Endothelial cell of umbilical vein (primary cell): ENCODE measurements around the gene PTGFR. TPM values are rescaled to one million over a fixed set of nuclear protein-coding genes. Genes with fewer than 3 reads are reported as not detected.

Experiments used
- Bru-seq: library from RNA; stranded (reverse); fragments of 400-500 nt; gene quantifications from one replicate; lab custom pipeline; 2021; lab: Mats Ljungman, UMichigan
- BruChase-seq, 2 experiments: library from RNA; stranded (reverse); fragments of 400-500 nt; gene quantifications; one replicate each; lab custom pipeline; 2021; lab: Mats Ljungman, UMichigan
- BruUV-seq: library from RNA; stranded (reverse); fragments of 400-500 nt; replicated peaks from 2 replicates; lab custom pipeline; 2021; lab: Mats Ljungman, UMichigan
- CTCF ChIA-PET: fragments of 300-600, 350-600 bp; sonication (Branson Sonifier 250); formaldehyde crosslinking; loops from one replicate; lab custom pipeline; 2021; ENCODE audit warnings: antibody characterized with exemption, inconsistent platforms; lab: Charles Lee
- POLR2A ChIA-PET: fragments of 300-600, 350-600 bp; sonication (Branson Sonifier 250); formaldehyde crosslinking; loops from one replicate; lab custom pipeline; 2021; ENCODE audit warnings: antibody characterized with exemption, inconsistent platforms; lab: Charles Lee
- DNase-seq: peaks from one replicate; pipeline ENCODE4 v3.0.0-alpha.2; 2011; ENCODE audit warnings: low read depth, low spot score
- FAIRE-seq: peaks from 2 replicates; lab custom pipeline; 2011; peaks lifted over from hg19 to GRCh38; lab: Jason Lieb, UNC
- H2AFZ ChIP-seq: 2 replicates; pipeline ENCODE4 v1.6.0; 2012; ENCODE audit warnings: low read depth, low read length, control low read depth, inconsistent platforms
- H3K27ac ChIP-seq: 2 replicates; pipeline ENCODE4 v1.5.1; 2011; ENCODE audit warnings: low read depth, mild to moderate bottlenecking, control low read depth, low read length, moderate library complexity; ENCODE audit not compliant: insufficient read depth
- H3K27me3 ChIP-seq, 2 experiments: 2 replicates each; pipeline versions ENCODE4 v1.6.0 to v1.6.1; 2011; ENCODE audit warnings: low read length in 2 of 2, mixed read lengths in 1 of 2; ENCODE audit not compliant: control insufficient read depth in 2 of 2, insufficient read depth in 2 of 2
- H3K36me3 ChIP-seq, 2 experiments: 2 replicates in 1 of 2; 3 replicates in 1 of 2; pipeline ENCODE4 v1.5.1; 2011; ENCODE audit warnings: low read length in 2 of 2, mild to moderate bottlenecking in 1 of 2, moderate library complexity in 1 of 2; ENCODE audit not compliant: control insufficient read depth in 2 of 2, insufficient read depth in 2 of 2; ENCODE audit errors: extremely low read depth in 1 of 2
- H3K4me1 ChIP-seq: 3 replicates; pipeline ENCODE4 v1.5.1; 2011; ENCODE audit warnings: mild to moderate bottlenecking, low read length; ENCODE audit not compliant: control insufficient read depth, insufficient read depth; ENCODE audit errors: extremely low read depth
- H3K4me2 ChIP-seq: 2 replicates; pipeline ENCODE4 v1.6.1; 2011; ENCODE audit warnings: low read length, control low read depth, mixed read lengths; ENCODE audit not compliant: insufficient read depth
- H3K4me3 ChIP-seq, 3 experiments: fragments of 200-600 bp in 1 of 3; sonication (generic), shearing (Covaris generic) in 1 of 3; replicated peaks in 1 of 3; 2 replicates each; pipeline ENCODE4 v1.5.1; 2011 to 2016; ENCODE audit warnings: control low read depth in 3 of 3, low read length in 3 of 3, mild to moderate bottlenecking in 2 of 3, inconsistent platforms in 1 of 3, low read depth in 1 of 3, moderate library complexity in 1 of 3; ENCODE audit not compliant: insufficient read depth in 1 of 3
- H3K79me2 ChIP-seq: 2 replicates; pipeline ENCODE4 v1.6.0; 2012; ENCODE audit warnings: low read length, inconsistent platforms; ENCODE audit not compliant: control insufficient read depth, insufficient read depth
- H3K9ac ChIP-seq: replicated peaks from 2 replicates; pipeline ENCODE3; 2011; ENCODE audit warnings: low read length, control low read depth; ENCODE audit not compliant: insufficient read depth; ENCODE audit errors: extremely low read depth
- H3K9me1 ChIP-seq: replicated peaks from 3 replicates; pipeline ENCODE4 v1.6.0; 2011; ENCODE audit warnings: mild to moderate bottlenecking, low read length; ENCODE audit not compliant: control insufficient read depth, insufficient read depth; ENCODE audit errors: extremely low read depth
- H3K9me3 ChIP-seq: replicated peaks from 2 replicates; pipeline ENCODE4 v1.5.1; 2012; ENCODE audit warnings: low read length, inconsistent platforms; ENCODE audit not compliant: control insufficient read depth, insufficient read depth
- H4K20me1 ChIP-seq: replicated peaks from 2 replicates; pipeline ENCODE3; 2011; ENCODE audit warnings: mild to moderate bottlenecking, low read length; ENCODE audit not compliant: control insufficient read depth, insufficient read depth; ENCODE audit errors: extremely low read depth
- CTCF ChIP-seq, 2 donors: IDR thresholded peaks; 1 replicate in 1 of 2; 2 replicates in 1 of 2; pipeline ENCODE4 v1.5.1; 2011; ENCODE audit warnings: low read length in 2 of 2, mild to moderate bottlenecking in 2 of 2, moderate library complexity in 2 of 2, control low read depth in 1 of 2, inconsistent platforms in 1 of 2, low read depth in 1 of 2; ENCODE audit not compliant: insufficient read depth in 1 of 2; ENCODE audit errors: extremely low read depth in 1 of 2
- EZH2 ChIP-seq: IDR thresholded peaks from 2 replicates; pipeline ENCODE4 v1.6.1; 2012; ENCODE audit warnings: borderline replicate concordance, low read depth, mild to moderate bottlenecking, moderate library complexity, low read length, inconsistent platforms; ENCODE audit not compliant: severe bottlenecking
- FOS ChIP-seq: IDR thresholded peaks from 2 replicates; pipeline ENCODE4 v1.6.1; 2011; ENCODE audit warnings: mild to moderate bottlenecking, low read length, moderate library complexity, borderline replicate concordance; ENCODE audit not compliant: insufficient read depth
- GATA2 ChIP-seq: IDR thresholded peaks from 2 replicates; pipeline ENCODE4 v1.7.0; 2011; ENCODE audit warnings: low read depth, mild to moderate bottlenecking, moderate library complexity, mixed read lengths, low read length; ENCODE audit not compliant: insufficient read length, insufficient read depth
- JUN ChIP-seq: IDR thresholded peaks from 2 replicates; pipeline ENCODE4 v1.6.1; 2011; ENCODE audit warnings: borderline replicate concordance, low read depth; ENCODE audit not compliant: insufficient read length, insufficient read depth
- MAX ChIP-seq: IDR thresholded peaks from 2 replicates; pipeline ENCODE4 v1.6.1; 2011; ENCODE audit not compliant: insufficient read depth, insufficient read length
- MYC ChIP-seq: IDR thresholded peaks from one replicate; pipeline ENCODE4 v1.6.1; 2011; ENCODE audit warnings: mild to moderate bottlenecking, low read depth, low read length
- POLR2A ChIP-seq: IDR thresholded peaks from 2 replicates; pipeline ENCODE4 v1.6.1; 2012; ENCODE audit warnings: low read depth, mild to moderate bottlenecking, control low read depth, low read length
- POLR2AphosphoS5 ChIP-seq: IDR thresholded peaks from 2 replicates; pipeline ENCODE4 v1.6.1; 2012; ENCODE audit warnings: low read depth, mild to moderate bottlenecking, control low read depth, low read length, moderate library complexity; ENCODE audit not compliant: insufficient read depth
- dilution Hi-C: fragments of 300-500 bp; cut with MboI; formaldehyde crosslinking; loops from one replicate; pipeline ENCODE4 v1.15.0; 2019; ENCODE audit warnings: low sequenced_read_pairs; ENCODE audit not compliant: extremely low pct_ligation_motif_present
- intact Hi-C: fragments of 100-400 bp; cut with micrococcal nuclease; formaldehyde crosslinking; loops from one replicate; pipeline ENCODE4 v1.10.0; 2022
- long read RNA-seq: library from polyadenylated mRNA; stranded (forward); transcript quantifications from one replicate; pipeline ENCODE4 v2.0.0, GENCODE V29; 2021
- polyA minus RNA-seq, 3 experiments: library from RNA; depleted of rRNA, polyadenylated mRNA; stranded (reverse); fragments of >200 nt; gene quantifications; 1 replicate in 1 of 3; 2 replicates in 2 of 3; pipeline ENCODE4 v1.2.3, GENCODE V29; 2011
- polyA plus RNA-seq, 4 experiments: library from polyadenylated mRNA; depleted of rRNA in 3 of 4; stranded (reverse) in 3 of 4; unstranded in 1 of 4; fragments of >200 nt; gene quantifications; 2 replicates each; pipeline versions ENCODE4 v1.2.1 to v1.2.3, GENCODE V29; 2011 to 2012; ENCODE audit warnings: missing spikeins in 1 of 4
- total RNA-seq: library from RNA; stranded (reverse); gene quantifications from 2 replicates; pipeline ENCODE4 v1.2.3, GENCODE V29; 2021

The PTGFR gene
- total RNA-seq (0.14 and 0.24 TPM in 2 replicates), polyA plus RNA-seq (0.06 and 0.11 TPM in 2 replicates), polyA minus RNA-seq (0.22 and 0.36 TPM in 2 replicates), Bru-seq, nascent RNA (percentile 14 among the genes with signal in this experiment), BruChase-seq, experiment 1, labeled RNA remaining after a 6-hour chase (percentile 15 among the genes with signal in this experiment), BruChase-seq, experiment 2, labeled RNA remaining after a 2-hour chase (percentile 17 among the genes with signal in this experiment)
- 0.13 and 0.15 TPM in 2 replicates for polyA plus RNA-seq (2011; cell fraction: cytosol; rRNA removed)
- 0.18 and 0.38 TPM in 2 replicates for polyA plus RNA-seq (2011; cell fraction: nucleus; rRNA removed)
- polyA plus RNA-seq (2012) = 0.14 and 0.16 TPM in 2 replicates
- polyA minus RNA-seq (2011; cell fraction: cytosol; rRNA and poly(A)+ RNA removed) = not detected
- 0.77 and 0.87 TPM in 2 replicates for polyA minus RNA-seq (2011; cell fraction: nucleus; rRNA and poly(A)+ RNA removed)
- long read RNA-seq = 0 reads

- intact Hi-C loops = loop anchor here (10.0 kb wide), 1 partner anchor 346 kb away; no protein-coding TSS in a partner anchor
- no TSS peak for BruUV-seq
- POLR2A ChIA-PET = interaction anchor here (1.1 kb wide), 1 partner anchor 13 kb away, joined by 3 read pairs; no protein-coding TSS in a partner anchor
These were observed at the start of gene PTGFR for GRCh38 chr1:78490861-78491450. Gene PTGFR (plus strand): TSS chr1:78490974. CDS start chr1:78492744, 1,770 bp downstream.

More at GRCh38 chr1:78490861-78491450, at the start of gene PTGFR:
- H3K4me3 ChIP-seq = peak within 1 kb of the TSS; percentile 25 to 80 (median 34)
- H3K27ac ChIP-seq = no peak within 1 kb of the TSS
- H3K4me1 ChIP-seq = peaks cover 4% of the 10 kb centered on the region
- H3K79me2 ChIP-seq = no peaks in the 10 kb centered on the region
- no peak within 1 kb of the TSS for H3K9ac ChIP-seq
- H3K9me3 ChIP-seq = no peaks in the 10 kb centered on the region
- CTCF ChIA-PET = interaction anchor here (1.2 to 1.7 kb wide), 4 partner anchors 12 to 345 kb away, joined by 3 to 6 read pairs (median 4); no protein-coding TSS in a partner anchor
- DNase-seq = peak; percentile 21
- TF ChIP-seq EZH2 (no peak), FOS (no peak), POLR2A (no peak), CTCF (IDR thresholded peaks at IDR 0.05; ENCODE audit: extremely low read depth in 1 of 2, insufficient read depth in 1 of 2, low read depth in 1 of 2, low read length in 2 of 2) (no peak), MYC (no peak), JUN (no peak), POLR2AphosphoS5 (no peak), MAX (no peak), GATA2 (no peak)
- no peaks in the 10 kb centered on the region for H4K20me1 ChIP-seq
- H3K4me2 ChIP-seq = peak within 1 kb of the TSS; percentile 91
- no peaks in the 10 kb centered on the region for H3K36me3 ChIP-seq
- H3K9me1 ChIP-seq = no peaks in the 10 kb centered on the region
- H2AFZ ChIP-seq = peak within 1 kb of the TSS; percentile 81
- FAIRE-seq = no peak
- peaks cover 7 to 19% of the 10 kb centered on the region in 2 experiments for H3K27me3 ChIP-seq
- dilution Hi-C loops = no loop called here
